Measurements from ENCODE around the gene COQ3.
A peak's percentile ranks its signal among the peaks of the same experiment; 100 is the strongest.

COQ3 gene, protein sequence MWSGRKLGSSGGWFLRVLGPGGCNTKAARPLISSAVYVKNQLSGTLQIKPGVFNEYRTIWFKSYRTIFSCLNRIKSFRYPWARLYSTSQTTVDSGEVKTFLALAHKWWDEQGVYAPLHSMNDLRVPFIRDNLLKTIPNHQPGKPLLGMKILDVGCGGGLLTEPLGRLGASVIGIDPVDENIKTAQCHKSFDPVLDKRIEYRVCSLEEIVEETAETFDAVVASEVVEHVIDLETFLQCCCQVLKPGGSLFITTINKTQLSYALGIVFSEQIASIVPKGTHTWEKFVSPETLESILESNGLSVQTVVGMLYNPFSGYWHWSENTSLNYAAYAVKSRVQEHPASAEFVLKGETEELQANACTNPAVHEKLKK

DNA sequence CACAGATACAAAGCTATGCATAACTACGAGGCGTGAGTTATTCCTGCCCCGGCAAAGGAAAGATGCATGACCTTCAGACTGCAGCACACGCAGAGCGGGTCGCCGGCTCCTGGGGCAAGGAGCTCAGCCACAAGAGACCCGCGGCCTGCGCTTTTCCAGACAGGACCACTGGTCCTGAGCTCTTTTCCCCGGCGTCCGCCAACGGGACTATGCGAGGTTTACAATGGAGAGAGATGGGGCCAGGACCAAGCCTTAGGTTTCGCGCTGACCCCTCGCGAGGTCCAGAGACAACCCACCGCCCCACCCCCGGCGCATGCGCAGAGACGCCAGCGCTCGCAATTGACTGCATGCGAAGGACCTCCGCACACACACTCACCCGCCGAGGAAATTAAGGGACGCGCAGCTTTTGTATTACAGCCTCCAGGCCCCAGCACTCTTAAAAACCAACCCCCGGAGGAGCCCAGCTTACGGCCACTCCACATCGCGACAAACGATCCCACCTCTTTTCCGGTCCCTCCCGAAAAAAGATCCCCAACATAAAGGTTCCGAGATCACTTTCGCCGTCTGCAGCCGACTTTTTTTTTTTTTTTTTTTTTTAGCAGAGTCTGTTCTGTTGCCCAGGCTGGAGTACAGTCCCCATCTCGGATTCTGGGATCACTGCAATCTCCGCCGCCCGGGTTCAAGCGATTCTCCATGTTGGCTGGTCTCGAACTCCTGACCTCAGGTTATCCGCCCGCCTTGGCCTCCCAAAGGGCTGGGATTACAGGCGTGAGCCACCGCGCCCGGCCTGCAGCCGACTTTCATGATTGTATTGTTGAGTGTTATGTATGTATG is at the start of gene COQ3:
Gene COQ3, minus strand, starts transcription at position 498 of the 834 bp plus-strand sequence. Its CDS starts 16 bp downstream, at position 482.
- peak; percentile 84 for DNase-seq

DNA sequence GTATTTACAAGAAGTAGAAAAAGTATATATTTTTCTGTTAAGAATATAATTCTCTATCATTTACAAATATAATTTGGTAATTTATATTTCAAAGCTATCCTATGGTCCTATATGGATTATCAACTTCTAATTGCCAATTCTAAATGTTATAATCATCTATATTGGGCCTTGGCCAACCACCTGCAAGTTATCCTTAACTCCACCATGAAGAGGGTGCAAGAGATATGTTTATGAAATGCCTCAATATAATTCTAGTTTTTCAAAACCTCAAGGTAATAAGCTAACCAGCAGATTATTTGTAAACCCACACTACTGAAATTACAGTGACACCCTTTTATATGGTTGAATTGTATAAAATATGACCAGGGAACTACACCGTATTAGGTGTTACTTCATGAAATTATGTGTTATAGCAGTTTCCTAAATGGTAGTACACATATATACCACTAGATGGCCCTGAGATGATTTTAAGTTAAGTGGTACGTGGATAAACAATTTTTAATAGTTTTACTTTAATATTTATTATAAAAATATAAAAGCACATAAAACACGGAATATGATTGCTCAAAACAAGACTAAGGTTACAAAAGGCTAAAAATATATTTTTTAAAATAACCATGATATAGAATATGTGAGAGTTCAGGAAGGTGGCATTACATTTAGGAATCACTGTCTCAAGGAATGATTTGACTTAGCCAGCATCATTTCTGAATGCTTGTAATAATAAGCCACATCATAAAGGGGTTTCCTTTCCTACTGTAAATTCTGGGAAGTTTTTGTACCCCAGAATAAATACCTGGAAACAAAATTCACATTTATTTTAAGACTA is 40.9 kb upstream of the COQ3 start:
- peak; percentile 37 for DNase-seq

DNA sequence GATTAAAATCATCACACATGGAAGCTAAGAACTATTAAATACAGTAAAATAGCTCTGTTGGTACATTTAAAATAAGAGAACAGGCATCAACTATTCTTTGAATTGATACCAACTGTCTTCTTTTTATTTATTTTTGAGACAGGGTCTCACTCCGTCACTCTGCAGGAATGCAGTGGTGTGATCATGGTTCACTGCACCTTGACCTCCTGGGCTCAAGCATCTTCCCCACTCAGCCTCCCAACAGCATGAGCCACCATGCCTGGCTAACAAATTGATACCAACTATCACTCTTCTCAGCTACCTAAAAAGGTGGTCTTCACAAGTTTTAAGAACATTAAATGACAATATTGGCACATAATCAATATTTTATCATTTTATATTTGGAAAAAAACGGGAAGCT is 38.9 kb upstream of the COQ3 start:
- no peak for DNase-seq

DNA sequence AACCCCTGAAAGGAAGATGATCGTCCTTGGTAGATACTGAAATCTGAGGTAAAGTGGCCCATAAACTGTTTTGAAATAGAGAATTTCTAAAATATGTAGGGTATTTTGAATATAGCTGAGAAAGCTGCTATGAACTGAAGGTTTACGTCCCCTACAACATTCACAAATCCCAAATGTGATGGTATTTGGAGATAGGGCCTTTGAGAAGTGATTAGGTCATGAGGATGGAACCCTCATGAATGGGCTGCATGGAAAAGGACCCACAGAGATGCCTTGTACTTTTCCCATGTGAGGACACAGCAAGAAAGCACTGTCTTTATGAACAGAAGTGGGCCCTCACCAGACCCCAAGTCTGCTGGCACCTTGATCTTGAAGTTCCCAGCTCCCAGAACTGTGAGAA is 37.9 kb upstream of the COQ3 start:
- DNase-seq = no peak

DNA sequence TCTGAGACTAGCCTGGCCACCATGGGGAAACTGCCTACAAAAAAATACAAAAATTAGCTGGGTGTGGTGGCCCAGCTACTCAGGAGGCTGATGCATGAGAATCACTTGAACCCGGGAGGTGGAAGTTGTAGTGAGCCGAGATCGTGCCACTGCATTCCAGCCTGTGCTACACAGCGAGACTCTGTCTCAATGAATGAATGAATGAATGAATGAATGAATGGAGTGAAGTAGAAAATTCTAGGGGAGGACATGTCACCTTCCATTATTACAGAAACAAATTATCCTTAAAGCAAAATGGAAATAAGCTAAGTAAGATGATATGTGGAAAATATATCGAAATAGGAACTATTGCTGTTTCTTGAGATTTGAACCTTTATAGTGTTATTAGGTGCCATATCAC is 34.0 kb upstream of the COQ3 start:
- DNase-seq = no peak

DNA sequence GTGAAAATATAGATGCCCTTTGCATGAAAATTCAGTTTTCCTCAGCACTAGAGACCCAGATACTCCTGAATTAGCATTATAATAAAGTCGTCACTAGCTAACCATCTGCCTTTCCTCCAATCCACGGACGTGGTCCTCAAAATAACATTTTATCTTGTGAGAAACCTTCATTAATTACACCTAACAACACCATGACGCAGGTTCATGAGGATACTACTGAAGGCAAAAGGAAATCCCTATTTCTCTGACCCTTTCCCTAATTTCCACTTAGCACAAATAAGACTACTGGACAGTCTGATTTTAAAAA is 32.4 kb upstream of the COQ3 start:
- no peak for DNase-seq

DNA sequence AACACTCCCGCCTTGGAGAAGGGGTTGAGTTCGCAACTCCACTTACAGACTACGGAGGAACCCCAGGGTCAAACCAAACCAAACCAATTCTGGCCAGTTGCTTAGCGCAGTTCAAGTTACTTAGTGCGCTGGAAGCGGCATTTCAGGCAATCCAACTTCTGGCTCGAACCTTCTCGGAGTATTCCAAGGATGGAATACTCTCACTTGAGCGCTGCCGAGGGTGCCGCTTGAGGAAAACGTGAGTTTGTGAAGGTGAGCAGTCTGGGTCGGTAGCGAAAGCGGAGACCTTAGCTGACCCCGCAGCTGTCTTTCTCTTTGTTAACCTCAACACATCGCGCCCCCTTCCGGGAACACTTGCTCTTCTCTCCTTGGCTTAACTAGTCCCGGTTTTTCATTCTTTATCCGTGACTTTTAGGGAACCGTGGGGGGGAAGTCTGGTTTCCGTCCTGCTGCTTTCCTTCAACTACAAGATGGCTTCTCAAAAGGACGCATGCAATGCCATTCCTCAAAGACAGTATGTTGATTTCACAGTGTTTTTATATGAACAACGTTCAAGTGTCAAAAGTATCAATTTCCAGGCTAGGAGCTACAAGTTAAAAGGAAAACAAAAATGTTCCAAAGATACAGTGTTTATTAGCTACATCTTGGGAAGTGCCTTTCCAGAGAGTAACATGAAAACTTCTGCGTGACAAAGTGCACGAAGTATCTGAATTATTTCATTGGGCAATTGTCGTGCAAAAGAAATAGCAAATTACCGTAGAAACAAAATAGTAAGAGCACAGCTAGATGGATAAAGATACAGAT is 31.9 kb upstream of the COQ3 start:
- DNase-seq = peak; percentile 93

DNA sequence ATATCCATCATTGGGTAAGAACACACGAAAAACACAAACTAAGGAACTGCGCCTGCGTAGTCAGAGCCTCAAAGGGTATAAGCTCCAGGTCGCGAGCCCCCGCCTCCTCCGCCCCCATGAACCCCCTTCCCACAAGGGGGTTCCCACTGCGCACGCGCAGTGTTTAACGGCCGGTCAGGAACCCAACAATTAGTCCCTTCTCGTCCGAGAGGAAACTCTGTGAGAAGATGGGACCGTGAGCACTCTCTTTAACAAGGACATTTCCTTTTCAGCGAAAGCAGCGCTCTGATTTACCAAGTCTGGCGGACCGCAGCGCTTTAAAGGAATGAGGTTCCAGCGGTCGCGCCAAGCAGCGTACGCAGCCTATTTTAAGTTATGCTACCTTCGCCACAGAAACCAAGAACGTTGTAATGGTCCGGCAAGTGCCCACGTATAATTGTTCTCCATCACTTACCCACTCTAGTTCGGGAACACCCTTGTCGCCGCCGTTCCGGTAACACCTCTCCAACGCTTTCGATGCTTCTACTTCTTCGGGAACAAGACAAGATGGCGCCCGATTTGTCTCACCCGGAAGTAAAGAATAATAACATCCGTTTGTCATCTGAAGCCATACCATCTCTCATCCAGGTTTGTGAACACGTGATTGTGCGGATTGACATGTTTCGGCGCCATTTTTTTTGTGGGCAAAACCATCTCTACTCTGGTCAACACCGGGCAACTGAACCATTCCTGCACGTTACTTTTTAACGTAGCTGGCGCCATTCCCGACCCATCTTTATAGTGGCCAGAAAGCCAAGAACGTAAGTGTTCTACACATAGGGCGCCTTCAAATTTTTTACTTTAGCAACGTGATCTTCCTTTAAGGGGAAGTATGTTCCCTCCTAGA is 31.0 kb upstream of the COQ3 start, which contains the start of gene PNISR:
Gene PNISR, minus strand, starts transcription at position 548 of the 886 bp plus-strand sequence. CDS start 10,649 bp downstream, outside the sequence.
- DNase-seq = peak; percentile 98

DNA sequence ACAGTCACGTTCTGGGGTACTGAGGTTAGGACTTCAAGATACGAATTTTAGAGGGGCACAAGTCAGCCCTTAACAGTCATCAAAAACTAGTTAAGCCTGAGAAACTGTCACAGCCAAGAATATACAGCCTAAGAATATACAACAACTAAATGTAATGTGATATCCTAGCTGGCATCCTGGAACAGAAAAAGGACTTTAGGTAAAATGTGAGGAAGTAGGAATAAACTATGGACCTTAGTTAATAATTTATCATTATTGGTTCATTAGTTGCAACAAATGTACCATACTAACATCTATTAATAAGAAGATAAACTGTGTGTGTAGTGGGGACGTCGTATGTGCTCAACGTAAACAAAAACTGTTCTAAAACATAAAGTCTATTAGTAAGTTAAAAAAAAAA is 30.0 kb upstream of the COQ3 start:
- DNase-seq = no peak

DNA sequence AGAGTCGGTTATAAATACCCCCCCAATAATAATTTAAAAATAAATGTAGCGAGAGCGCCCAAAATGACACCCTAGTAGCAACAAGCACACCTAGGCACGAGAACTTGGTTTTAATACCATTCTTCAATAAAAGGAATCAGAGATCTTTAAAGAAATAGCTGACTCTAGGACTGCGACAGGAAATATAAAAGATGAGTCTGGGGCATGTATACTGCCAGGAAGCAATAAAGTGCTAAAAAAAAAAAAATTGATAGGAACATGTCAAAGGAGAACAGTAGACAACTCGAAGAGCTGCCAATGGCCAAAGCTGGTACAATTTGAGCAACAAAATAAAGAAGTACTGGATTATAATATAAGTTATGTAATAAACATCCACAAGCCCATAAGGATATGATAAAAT is 28.9 kb upstream of the COQ3 start:
- DNase-seq = no peak

DNA sequence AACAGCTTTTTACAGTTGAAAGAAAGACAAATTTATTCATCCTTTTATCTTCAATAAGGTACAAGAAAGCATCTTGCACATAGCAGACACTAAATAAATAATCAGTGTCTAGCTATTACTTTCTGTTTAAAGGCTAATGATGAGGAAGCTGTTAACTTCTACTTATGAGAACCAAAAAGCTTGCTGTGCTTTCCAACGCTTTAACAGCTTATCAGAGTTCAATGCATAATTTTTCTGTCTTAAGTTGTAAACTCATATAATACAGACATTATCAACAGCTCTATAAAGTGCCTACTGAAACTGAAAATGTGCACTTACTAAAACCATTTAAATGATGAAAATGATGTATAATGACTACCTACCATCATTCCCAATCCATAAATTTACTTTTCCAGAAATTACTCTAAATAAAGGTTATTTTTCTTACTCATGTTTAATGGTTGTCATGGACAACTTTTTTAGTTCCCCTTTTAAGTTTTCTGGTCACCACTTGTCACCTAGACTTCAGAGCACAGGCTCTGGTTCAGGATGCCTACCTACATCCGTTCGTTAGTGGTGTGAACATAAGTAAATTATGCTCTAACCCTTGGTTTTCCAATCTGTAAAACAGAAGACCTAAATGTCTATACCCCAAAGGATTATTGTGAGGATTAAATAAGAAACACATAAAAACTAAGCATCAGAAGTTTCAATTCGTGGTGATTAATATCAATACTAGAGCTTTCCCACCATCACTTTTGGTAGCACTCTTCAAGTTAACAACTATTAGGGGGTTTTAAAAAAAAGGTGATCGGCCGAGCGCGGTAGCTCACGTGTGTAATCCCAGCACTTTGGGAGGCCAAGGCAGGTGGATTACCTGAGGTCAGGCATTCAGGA is 23.1 kb upstream of the COQ3 start:
- DNase-seq = no peak

DNA sequence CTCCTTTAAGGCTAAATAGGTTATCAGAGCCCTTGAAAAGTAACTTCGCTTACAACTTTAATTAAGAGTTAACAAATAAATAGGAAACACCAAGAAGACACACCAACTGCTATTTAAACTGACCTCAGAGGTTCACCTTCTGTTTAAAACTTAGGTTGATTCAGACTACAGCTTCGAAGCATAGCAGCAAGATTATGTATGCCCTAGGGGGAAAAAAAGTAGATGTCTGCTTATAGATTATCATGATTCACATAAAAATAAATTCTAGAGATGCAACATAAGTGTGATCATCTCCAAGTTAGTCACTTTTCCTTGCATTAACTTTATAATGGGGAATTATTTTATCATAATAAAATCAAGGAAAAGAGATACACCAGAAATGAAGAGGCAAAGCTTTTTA is 22.2 kb upstream of the COQ3 start:
- no peak for DNase-seq

DNA sequence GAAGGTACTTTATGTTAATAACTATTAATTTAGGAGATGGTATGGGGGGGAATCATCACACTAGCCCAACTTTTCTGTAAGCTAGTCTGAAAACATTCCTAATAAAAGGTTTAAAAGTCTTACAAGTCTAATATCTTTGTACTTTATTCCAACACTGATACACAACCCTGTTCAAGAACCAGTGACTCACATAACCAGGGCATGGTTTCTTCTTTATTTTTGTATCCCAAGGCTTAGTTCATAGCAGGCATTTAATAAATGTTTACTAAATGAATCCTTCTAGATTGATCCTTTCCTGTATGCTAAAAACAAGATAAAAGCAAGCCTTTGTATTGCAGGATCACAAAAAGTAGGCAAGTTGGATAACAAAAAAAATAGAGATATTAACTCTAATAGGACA is 21.5 kb upstream of the COQ3 start:
- DNase-seq = no peak

DNA sequence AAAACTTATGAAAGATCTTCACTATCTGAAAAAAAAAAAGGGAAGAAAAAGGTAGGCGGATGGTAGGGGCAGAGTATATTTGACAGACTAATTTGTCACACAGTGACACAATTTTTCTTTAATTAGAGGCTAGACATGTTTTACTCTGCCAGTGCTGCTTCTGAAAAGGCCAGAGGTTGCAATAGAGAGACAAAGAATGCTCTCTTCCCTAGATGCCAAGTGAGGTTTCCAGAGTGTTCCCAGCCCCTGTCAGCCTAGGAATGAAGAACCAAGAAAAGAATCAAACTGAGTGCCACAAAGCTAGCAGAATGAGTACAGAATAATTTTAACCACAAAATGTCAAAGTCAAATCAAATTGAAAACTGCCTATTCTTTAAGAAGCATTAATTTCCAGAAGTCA is 18.1 kb upstream of the COQ3 start:
- DNase-seq = no peak

DNA sequence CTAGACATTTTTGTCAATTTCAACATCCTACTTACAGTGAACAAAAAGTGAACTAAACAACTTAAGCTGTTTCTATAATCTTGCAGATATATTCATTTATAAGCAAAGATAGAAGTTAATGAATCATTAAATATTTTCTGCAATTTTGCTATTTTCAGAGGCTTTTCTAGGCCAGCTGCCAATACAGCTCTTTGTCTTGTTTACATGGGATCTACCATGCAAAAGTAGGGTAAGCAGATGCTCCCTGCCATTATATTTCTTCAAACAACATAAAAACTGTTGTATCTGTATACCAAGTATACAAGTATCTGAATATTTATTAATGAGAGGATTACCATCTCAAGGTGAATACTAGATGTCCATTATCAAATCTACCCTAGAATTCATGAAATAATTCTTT is 15.7 kb upstream of the COQ3 start:
- peak; percentile 1 for DNase-seq

DNA sequence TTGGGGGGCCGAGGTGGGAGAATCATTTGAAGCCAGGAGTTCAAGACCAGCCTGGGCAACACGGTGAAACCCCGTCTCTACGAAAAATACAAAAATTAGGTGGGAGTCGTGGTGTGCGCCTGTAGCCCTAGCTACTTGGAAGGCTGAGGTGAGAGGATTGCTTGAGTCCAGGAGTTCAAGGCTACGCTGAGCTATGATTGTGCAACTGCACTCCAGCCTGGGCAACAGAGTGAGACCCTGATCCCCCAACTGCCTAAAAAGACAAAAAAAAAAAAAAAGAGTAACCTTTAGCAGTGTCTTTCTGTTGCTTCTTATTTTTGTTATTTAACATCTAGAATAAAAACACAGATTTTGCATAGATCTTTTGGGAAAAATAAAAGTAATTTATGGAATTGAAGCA is 13.1 kb upstream of the COQ3 start:
- DNase-seq = no peak

DNA sequence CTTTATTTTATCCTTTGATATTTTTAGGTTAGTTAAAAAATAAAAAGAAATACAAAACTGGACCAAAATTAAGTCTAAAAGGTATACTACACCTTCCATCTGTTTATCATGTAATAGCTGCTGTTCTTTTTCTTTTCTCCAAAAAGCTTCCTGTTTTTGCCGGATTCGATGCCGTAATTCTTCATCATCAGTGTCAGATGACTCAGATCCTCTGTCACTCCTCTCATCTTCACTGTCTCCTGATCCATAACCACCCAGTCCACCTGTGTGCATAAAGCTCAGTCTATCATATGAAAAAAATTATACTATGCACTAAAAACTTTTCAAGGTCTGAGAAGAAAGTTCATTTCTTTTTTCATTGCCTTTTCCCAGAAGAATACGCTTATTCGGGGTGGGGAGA is 8.5 kb upstream of the COQ3 start:
- DNase-seq = no peak

DNA sequence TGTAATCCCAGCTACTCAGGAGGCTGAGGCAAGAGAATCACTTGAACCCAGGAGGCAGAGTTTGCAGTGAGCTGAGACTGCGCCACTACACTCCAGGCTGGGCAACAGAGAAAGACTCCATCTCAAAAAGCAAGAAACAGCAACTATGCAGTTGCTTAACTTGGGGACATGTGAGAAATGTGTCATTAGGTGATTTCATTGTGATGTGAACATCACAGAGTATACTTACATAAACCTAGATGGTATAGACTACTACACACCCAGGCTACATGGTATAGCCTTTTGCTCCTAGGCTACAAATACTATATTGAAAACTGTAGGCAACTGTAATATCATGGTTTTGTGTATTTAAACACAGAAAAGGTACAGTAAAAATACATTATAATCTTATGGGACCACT is 3.3 kb upstream of the COQ3 start:
- no peak for DNase-seq

DNA sequence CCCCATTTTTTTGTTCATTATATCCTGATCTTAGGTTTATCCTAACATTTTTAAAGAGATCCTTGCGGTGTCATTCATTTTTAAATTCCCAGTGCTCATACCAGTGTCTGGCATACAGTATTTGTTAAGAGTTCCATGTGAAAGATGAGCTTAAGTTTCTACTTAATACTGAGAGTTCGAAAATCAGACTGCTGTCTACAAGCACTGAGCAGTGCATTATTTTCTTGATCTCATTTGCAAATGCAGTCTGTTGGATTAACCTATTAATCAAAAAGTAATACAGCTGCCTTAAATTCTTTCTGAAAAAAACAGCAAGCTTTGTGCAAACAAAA is 663 bp downstream of the COQ3 start:
- DNase-seq = no peak

DNA sequence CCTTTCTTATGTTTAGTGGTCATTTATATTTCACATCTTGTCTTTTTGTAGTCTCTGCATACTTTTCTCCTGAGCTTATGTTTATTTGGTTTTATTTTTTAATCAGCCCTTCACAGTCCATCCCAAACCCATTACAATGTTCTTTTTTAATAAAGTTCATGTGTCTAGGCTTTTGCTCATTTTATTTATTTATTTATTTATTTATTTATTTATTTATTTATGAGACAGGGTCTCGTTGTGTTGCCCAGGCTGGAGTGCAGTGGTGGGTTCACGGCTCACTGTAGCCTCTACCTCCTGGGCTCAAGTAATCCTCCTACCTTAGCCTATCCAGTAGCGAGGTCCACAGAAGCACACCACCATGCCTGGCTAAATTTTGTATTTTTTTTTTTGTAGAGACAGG is 3.1 kb downstream of the COQ3 start:
- no peak for DNase-seq

DNA sequence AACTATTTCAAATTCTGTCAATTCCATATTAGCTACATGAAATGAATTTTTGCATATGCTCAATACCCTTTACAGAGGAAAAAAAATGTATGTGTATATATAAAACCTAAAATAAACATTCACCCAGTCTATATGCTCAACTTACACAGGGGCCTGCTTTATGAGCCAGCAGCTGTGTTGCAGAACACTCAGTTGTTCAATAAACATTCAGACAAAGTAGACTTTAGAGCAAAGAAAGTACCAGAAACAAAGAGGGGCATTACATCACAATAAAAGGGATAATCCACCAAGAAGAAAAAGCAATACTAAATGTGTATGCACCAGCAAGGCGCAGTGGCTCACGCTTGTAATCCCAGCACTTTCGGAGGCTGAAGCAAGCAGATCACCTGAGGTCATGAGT is 9.5 kb downstream of the COQ3 start:
- DNase-seq = no peak

All from DMS53 (cell line).